ENCODE results near the gene TACC3.
"Not testable (repeated sequence)": the region's sequence is repeated elsewhere in the genome, so short reads cannot be mapped to it uniquely, and the experiment has no call there.

The TACC3 gene

DNA sequence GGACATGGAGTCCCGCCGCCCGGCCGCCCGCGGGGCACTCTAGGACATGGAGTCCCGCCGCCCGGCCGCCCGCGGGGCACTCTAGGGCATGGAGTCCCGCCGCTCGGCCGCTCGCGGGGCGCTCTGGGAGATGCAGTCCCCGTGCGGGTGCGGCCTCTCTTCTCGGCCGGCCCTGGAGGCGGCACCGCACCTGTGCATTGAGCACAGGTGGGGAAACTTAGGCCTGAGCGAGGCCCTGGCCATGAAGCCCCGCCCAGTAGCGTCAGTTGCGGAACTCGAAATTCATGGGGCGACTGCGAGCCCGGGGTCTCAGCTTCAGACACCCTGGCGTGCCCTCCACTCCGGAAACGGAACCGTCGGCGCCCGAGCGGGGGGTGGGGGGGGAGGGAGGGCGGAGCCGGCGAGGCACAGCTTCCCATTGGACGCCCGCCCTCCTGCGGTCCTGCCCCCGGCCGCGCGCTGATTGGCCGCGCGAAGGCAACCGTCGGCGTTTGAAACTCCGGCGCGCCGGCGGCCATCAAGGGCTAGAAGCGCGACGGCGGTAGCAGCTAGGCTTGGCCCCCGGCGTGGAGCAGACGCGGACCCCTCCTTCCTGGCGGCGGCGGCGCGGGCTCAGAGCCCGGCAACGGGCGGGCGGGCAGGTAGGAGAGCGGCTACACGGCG is at the start of gene TACC3, which contains the start of gene TMEM129:
TACC3 (plus strand) TSS at position 519 of the 663 bp plus-strand sequence. CDS start 1,901 bp downstream, outside the sequence.
TMEM129 (minus strand) TSS at position 321 of the 663 bp plus-strand sequence. CDS start 486 bp downstream, outside the sequence.
- peak; percentile 98 for DNase-seq

DNA sequence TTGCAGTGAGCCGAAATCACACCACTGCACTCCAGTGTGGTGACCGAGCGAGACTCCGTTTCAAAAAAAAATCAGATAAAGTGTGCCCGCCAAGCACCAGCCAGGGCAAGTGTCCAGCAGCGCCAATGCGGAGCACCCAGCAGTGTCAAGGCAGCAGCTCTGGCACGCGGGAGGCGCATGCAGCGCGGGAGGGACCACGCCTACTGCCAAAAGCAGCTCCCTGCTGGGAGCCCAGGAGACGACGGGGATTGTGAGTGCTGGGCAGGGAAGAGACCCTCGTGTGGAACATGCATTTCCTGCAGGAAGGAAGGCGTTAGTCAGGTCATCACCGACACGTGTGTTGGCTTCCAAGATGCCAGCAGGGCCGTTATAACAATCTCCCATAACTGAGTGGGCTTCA is 47.6 kb upstream of the TACC3 start:
- no peak for DNase-seq

- DNase-seq, result no peak
These were observed 46.6 kb upstream of the TACC3 start for GRCh38 chr4:1674682-1675081.

GRCh38 chr4:1675136-1675801 is 46.1 kb upstream of the TACC3 start:
- no peak for DNase-seq

DNA sequence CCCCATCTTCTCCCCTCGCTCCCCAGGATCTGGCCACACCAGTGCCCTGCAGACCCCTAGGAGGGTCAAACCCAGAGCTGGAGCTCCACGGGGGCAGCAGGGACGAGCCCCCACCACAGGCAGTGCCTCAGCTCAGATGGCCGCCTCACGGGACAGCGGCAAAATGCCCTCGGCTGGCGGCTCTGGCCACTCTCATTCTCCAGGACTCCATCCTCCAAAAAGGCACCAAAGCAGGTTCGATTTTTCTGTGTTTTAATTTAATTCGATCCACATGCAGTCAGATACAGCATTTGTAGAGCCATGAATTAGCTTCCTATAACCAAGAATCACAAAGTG is 45.6 kb upstream of the TACC3 start:
- DNase-seq, result no peak

DNA sequence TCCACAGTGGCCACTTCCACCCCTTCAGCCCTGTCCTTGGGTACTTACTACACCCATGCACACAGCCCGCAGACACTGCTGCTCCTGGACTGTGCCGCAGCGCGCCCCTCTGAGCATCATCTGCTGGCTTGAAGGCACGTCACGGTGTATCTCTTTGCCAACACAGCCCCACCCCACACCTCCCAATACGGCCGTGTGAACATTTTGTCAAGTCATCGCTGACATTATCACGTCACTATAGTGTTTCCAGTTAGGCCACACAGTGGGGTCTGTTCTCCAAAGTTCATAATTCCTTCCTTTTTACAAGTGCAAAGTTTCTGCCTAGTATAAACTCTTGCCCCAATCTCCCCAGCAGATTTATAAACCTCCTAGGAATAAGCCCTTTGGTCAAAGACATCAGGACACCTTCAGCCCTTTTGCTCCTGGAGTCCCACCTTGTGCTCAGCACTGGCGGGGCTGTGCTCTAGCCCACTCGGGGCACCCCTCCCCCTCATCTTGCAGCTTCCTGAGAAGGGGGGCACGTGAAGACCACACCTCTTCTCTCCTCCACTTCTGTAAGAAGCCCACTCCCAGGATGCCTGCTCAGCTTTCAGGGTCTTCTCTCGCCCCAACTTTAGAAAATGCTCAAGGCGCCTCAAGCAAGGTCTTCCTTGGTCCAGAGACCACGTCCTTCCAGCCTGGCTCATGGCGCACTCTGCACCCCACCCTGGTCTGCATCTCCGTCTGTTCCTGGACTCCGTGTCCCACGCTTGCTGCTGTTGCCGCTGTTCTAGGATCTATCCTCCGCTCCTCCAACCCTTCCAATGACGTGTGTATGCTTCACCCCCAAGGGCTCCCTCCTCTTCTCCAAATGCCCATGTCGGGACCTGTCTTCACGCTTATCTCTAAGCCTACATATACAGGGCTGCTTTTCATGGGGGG is 44.5 kb upstream of the TACC3 start:
- DNase-seq, result peak; percentile 90

DNA sequence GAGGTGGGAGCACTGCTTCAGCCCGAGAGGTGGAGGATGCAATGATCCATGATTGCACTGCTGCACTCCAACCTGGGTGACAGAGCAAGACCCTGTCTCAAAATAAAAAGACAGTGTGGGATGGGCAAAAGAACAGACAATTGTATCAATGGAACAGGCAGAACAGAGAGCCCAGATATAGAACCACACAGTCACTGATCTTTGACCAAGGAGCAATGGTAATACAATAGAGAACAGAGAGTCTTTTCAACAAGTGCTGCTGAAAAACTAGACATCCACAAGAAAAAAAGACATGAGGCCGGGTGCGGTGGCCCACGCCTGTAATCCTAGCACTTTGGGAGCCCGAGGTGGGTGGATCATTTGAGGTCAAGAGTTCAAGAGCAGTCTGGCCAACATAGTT is 43.1 kb upstream of the TACC3 start:
- no peak for DNase-seq

DNA sequence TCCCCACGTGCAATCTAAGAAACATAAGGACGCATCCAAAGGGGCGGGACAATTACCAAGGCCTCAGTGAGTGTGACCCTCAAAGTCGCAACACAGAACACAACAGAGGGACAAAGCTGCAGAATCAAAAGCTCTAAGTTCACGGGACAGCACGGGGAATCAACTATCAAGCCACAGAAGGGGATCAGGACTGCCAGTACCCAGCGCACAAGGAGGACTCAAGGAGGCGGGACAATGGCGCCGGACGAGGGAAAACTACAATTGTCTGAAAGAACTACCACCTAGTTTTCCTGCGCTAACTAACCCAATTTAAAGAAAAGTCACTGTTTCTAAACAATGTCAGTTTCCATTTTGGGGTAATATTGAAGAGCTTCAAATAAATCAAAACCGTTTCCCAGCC is 38.5 kb upstream of the TACC3 start:
- no peak for DNase-seq

DNA sequence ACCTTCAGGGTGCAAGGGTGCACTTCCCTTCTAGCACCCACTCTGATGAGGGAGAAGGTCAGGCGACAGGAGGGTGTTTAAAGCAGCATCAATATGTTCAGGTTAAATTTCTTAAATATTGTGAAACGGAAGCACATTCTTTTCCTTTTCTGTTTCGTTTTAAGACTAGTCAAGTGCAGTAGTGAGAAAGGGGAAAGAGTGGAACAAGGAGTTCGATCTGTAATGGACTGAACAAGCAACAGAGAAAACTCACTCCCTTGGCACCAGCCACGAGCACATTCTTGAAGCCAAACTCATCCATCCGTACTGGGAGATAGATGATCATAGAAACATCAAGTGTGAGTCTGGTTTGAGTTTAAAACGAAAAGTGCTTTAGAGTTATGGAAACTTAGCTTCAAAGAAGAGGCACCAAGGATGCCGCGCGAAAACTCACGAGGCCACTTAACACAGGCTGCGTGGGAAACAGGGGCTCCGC is 38.0 kb upstream of the TACC3 start:
- peak; percentile 49 for DNase-seq

DNA sequence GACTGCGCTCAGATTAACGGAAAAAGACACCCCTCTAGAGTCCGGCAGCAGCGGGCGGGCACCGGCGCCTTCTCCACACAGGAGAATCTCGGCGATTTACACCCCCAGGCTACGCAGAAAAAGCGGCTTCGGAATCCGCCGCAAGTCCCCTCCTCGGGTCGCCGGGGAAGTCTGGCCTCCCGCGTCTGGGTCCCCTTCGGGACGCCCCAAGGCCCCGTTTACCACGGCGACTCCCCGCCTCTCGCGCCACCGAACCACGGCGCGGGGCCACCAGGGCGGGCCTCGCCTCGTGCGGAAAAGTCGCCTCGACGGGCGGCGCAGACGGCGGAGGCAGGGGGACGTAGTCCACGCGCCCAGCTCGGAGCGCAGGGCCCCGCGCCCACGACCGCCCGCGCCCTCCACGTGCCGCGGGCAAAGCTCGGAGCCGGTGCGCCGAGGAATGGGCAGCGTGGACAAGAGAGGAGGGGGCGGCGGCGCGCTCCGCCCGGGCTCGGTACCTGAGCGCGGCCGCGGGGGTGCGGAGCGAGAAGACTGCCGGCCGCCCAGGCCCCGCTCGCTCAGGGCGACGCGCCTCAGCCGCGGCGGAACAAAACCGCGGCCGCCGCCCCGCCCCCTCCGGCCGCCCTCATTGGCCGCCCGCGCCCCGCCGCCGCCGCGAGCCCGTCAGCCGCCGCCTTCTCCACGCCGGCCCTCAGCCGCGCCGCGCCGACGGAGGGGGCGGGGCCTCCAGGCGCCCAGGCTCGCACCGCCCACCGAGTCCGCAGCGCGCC is 37.4 kb upstream of the TACC3 start, which contains the start of gene FAM53A:
FAM53A (minus strand) TSS at position 578 of the 770 bp plus-strand sequence. CDS start 15,572 bp downstream, outside the sequence.
- DNase-seq, result peak; percentile 93

GRCh38 chr4:1684506-1685234 is 36.7 kb upstream of the TACC3 start:
- DNase-seq, result no peak

DNA sequence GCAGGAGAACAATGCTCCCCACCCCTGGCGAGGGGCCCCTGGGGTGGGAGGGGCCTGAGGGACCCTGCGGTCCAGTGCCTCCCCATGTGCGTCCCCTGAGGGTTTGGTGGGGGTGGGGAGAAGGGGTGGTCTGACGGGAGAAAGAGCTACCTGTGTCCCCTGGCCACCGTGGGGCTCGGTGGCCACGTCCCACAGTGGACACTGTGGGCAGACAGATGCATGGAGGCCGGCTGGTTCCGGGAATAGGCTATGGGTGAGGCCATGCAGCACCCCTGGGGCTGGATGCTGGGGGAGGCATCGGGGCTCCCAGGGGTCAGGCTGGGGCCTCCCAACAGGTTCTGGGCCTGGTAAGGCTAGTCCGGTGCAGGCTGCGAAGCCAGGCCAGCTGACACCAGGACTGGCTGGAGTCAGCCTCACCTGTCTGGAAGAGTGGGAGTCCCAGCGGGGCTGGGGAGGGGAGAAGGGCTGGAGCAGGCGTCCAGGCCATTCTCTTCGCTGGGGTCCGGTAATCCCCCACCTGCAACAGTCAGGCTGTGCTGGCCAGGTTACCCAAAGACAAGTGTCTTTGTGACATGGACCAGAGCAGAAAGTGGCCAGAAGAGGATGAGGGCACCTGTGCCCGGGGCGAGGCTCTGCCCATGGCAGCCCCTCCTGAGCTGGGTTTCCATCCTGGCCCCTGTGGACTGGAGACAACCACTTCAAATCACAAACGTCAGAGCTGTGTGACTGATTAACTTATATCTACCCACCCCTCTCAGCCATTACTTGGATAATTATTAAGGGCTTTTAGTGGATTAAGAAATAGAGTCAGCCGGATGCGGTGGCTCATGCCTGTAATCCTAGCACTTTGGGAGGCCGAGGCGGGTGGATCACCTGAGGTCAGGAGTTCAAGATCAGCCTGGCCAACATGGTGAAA is 35.8 kb upstream of the TACC3 start:
- no peak for DNase-seq

GRCh38 chr4:1686440-1687036 is 34.8 kb upstream of the TACC3 start:
- DNase-seq, result no peak

- no peak for DNase-seq
These were observed 30.6 kb upstream of the TACC3 start for GRCh38 chr4:1690698-1691097.

GRCh38 chr4:1691737-1692373 is 29.5 kb upstream of the TACC3 start:
- DNase-seq, result no peak

DNA sequence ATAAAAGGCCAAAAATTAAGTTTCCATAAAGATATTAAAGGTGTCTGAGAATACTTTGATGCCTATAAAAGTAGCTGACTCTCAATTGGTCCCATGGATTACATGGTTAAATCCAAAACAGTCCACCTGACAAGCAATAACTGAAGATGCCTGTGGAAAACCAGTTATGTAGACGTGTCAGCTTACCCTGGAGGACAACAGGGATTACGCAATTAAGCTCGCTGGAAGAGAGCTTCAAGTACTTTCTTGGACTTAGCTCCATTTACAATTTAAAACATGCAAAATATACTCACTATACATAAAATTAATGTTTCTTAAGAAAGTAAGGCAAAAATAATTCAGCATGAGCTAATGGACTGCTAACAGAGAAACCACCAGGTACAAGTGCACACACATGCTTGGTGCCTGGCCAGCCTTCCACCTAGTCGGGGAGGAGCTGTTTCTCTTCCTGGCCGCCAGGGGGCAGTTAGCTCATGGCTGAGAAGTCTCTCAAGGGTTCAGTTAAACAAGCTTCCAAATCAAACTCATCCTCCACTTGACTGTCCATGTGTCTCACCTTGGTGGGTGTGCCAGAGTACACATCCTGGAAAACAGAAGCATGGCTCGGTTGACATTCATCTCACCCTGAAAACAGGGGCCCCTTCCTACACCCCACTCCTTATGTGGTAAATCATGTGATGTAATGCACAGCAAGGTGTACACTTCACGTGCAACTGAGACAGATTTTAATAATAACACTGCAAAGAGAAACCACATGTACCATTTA is 28.0 kb upstream of the TACC3 start:
- DNase-seq, result peak; percentile 90

- DNase-seq, result no peak
These were observed 25.4 kb upstream of the TACC3 start for GRCh38 chr4:1695913-1696312.

DNA sequence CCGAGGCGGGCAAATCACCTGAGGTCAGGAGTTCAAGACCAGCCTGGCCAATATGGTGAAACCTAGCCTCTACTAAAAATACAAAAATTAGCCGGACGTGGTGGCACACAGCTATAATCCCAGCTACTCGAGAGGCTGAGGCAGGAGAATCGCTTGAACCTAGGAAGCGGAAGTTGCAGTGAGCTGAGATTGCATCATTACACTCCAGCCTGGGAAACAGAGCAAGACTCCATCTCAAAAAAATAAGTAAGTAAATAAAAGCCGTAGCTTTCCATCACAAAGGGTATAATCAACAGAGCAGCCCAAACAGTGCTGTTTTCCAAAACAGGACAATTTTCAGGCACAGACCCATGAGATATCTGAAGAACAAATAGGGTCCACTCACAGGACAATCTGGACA is 19.6 kb upstream of the TACC3 start:
- DNase-seq, result not testable (repeated sequence)

GRCh38 chr4:1703867-1704266 is 17.5 kb upstream of the TACC3 start:
- DNase-seq, result peak; percentile 57
